NCI-H510A (cell line): ENCODE results near the gene GRAMD4.

ENCODE experiments used
- DNase-seq: peaks from one replicate; lab custom pipeline; 2025; lab: John Stamatoyannopoulos, UW

The GRAMD4 gene

GRCh38 chr22:46656856-46657654, 36.9 kb downstream of the GRAMD4 start:
- no peak for DNase-seq

- no peak for DNase-seq
Observed at GRCh38 chr22:46657655-46657953, 37.4 kb downstream of the GRAMD4 start.

- DNase-seq, result no peak
Observed at GRCh38 chr22:46657996-46658947, 38.1 kb downstream of the GRAMD4 start.

- DNase-seq, result no peak
Observed at GRCh38 chr22:46659059-46659790, 39.0 kb downstream of the GRAMD4 start.

- DNase-seq, result no peak
Observed at GRCh38 chr22:46659791-46660186, 39.6 kb downstream of the GRAMD4 start.

- peak; percentile 74 for DNase-seq
Observed at GRCh38 chr22:46660604-46661201, 40.5 kb downstream of the GRAMD4 start.

- DNase-seq, result peak; percentile 79
Observed at GRCh38 chr22:46661221-46661851, 41.1 kb downstream of the GRAMD4 start.

- DNase-seq, result no peak
Observed at GRCh38 chr22:46662226-46662625, 42.0 kb downstream of the GRAMD4 start.

- DNase-seq, result no peak
Observed at GRCh38 chr22:46663001-46663400, 42.8 kb downstream of the GRAMD4 start.

GRCh38 chr22:46663436-46664100, 43.4 kb downstream of the GRAMD4 start:
- DNase-seq, result no peak

GRCh38 chr22:46664301-46664855, 44.2 kb downstream of the GRAMD4 start:
- DNase-seq, result no peak

GRCh38 chr22:46665151-46665695, 45.0 kb downstream of the GRAMD4 start:
- no peak for DNase-seq

GRCh38 chr22:46665751-46666280, 45.6 kb downstream of the GRAMD4 start:
- DNase-seq, result no peak

GRCh38 chr22:46666577-46667244, 46.5 kb downstream of the GRAMD4 start:
- no peak for DNase-seq

- DNase-seq, result no peak
Observed at GRCh38 chr22:46667245-46667623, 47.0 kb downstream of the GRAMD4 start.

GRCh38 chr22:46668116-46668515, 47.9 kb downstream of the GRAMD4 start:
- DNase-seq, result no peak

GRCh38 chr22:46669201-46669600, 49.0 kb downstream of the GRAMD4 start:
- DNase-seq, result no peak

- DNase-seq, result no peak
Observed at GRCh38 chr22:46671824-46672432, 51.7 kb downstream of the GRAMD4 start.

GRCh38 chr22:46672731-46673130, 52.5 kb downstream of the GRAMD4 start:
- no peak for DNase-seq
